Muscle layer of colon (tissue), 2 donors: ENCODE results near the gene TMEM151A.

Source experiments
- H3K27ac ChIP-seq: one replicate; pipeline ENCODE4 v1.7.0; 2013; ENCODE audit warnings: low read depth, mild to moderate bottlenecking, low read length, moderate library complexity
- H3K27me3 ChIP-seq, 2 donors: one replicate each; pipeline ENCODE4 v1.7.0; 2013; ENCODE audit warnings: low read length in 2 of 2, mild to moderate bottlenecking in 2 of 2; ENCODE audit not compliant: insufficient read depth in 2 of 2, control insufficient read depth in 1 of 2
- H3K36me3 ChIP-seq: one replicate; pipeline ENCODE4 v1.7.0; 2013; ENCODE audit warnings: mild to moderate bottlenecking, low read length; ENCODE audit not compliant: insufficient read depth
- H3K4me1 ChIP-seq: one replicate; pipeline ENCODE4 v1.7.0; 2013; ENCODE audit warnings: mild to moderate bottlenecking, low read length; ENCODE audit not compliant: insufficient read depth
- H3K4me3 ChIP-seq, 2 donors: one replicate each; pipeline ENCODE4 v1.7.0; 2013; ENCODE audit warnings: low read length in 2 of 2, low read depth in 1 of 2, mild to moderate bottlenecking in 1 of 2, moderate library complexity in 1 of 2
- H3K9ac ChIP-seq: one replicate; pipeline ENCODE4 v1.7.0; 2013; ENCODE audit warnings: low read length
- H3K9me3 ChIP-seq: one replicate; pipeline ENCODE4 v1.7.0; 2013; ENCODE audit warnings: mild to moderate bottlenecking, low read length
- donor health status: abdominal sarcoma.
- donor health status: Adenocarcinoma of cecum.

TMEM151A gene

GRCh38 chr11:66287211-66287888 is 4.3 kb upstream of the TMEM151A start:
- Histone ChIP-seq H3K4me1 (peaks cover 26% of the 10 kb centered on the region), H3K36me3 (peaks cover 7% of the 10 kb centered on the region), H3K4me3 (no peak overlapping the region), H3K27me3 (peaks cover 7 to 14% of the 10 kb centered on the region in 2 donors), H3K9me3 (no peaks in the 10 kb centered on the region), H3K27ac (no peak overlapping the region), H3K9ac (no peak overlapping the region)

GRCh38 chr11:66287889-66288670 is 3.6 kb upstream of the TMEM151A start:
- Histone ChIP-seq H3K9me3 (no peaks in the 10 kb centered on the region), H3K4me1 (peaks cover 20% of the 10 kb centered on the region), H3K9ac (peak overlapping the region; percentile 89), H3K4me3 (peak overlapping the region; percentile 81 to 95), H3K27me3 (peaks cover 15 to 22% of the 10 kb centered on the region in 2 donors), H3K36me3 (peaks cover 7% of the 10 kb centered on the region), H3K27ac (peak overlapping the region; percentile 90)

- no peaks in the 10 kb centered on the region for H3K9me3 ChIP-seq
- peaks cover 7% of the 10 kb centered on the region for H3K36me3 ChIP-seq
- peak within 1 kb of the TSS; percentile 89 for H3K9ac ChIP-seq
- peaks cover 19% of the 10 kb centered on the region for H3K4me1 ChIP-seq
- peak within 1 kb of the TSS; percentile 90 for H3K27ac ChIP-seq
- peaks cover 18 to 26% of the 10 kb centered on the region in 2 donors for H3K27me3 ChIP-seq
- H3K4me3 ChIP-seq = peak within 1 kb of the TSS; percentile 81 to 95
These were observed 2.8 kb upstream of the TMEM151A start, which contains the start of gene YIF1A for GRCh38 chr11:66288671-66289547. Gene YIF1A, minus strand, starts transcription at chr11:66289143. Its CDS starts 158 bp downstream, at chr11:66288985.

GRCh38 chr11:66289548-66290329 is 2.0 kb upstream of the TMEM151A start:
- H3K36me3 ChIP-seq = peaks cover under 1% of the 10 kb centered on the region
- peak overlapping the region; percentile 81 to 95 for H3K4me3 ChIP-seq
- H3K9ac ChIP-seq = no peak overlapping the region
- peaks cover 19% of the 10 kb centered on the region for H3K4me1 ChIP-seq
- H3K27me3 ChIP-seq = peaks cover 18 to 34% of the 10 kb centered on the region in 2 donors
- H3K9me3 ChIP-seq = no peaks in the 10 kb centered on the region
- peak overlapping the region; percentile 90 for H3K27ac ChIP-seq

GRCh38 chr11:66290330-66290621 is 1.4 kb upstream of the TMEM151A start:
- peaks cover 19% of the 10 kb centered on the region for H3K4me1 ChIP-seq
- peaks cover 18 to 35% of the 10 kb centered on the region in 2 donors for H3K27me3 ChIP-seq
- H3K27ac ChIP-seq = no peak overlapping the region
- H3K9me3 ChIP-seq = no peaks in the 10 kb centered on the region
- H3K36me3 ChIP-seq = no peaks in the 10 kb centered on the region
- H3K4me3 ChIP-seq = no peak overlapping the region
- H3K9ac ChIP-seq = no peak overlapping the region

GRCh38 chr11:66291303-66291705 is 390 bp upstream of the TMEM151A start:
- Histone ChIP-seq H3K9ac (no peak overlapping the region), H3K9me3 (no peaks in the 10 kb centered on the region), H3K4me1 (peaks cover 19% of the 10 kb centered on the region), H3K4me3 (no peak overlapping the region), H3K36me3 (no peaks in the 10 kb centered on the region), H3K27ac (no peak overlapping the region), H3K27me3 (peaks cover 18 to 37% of the 10 kb centered on the region in 2 donors)

- Histone ChIP-seq H3K4me1 (peaks cover 10% of the 10 kb centered on the region), H3K9me3 (no peaks in the 10 kb centered on the region), H3K27me3 (peaks cover 18 to 43% of the 10 kb centered on the region in 2 donors), H3K4me3 (no peak overlapping the region), H3K36me3 (no peaks in the 10 kb centered on the region), H3K9ac (no peak overlapping the region), H3K27ac (no peak overlapping the region)
These were observed 1.0 kb downstream of the TMEM151A start for GRCh38 chr11:66292543-66293332.

GRCh38 chr11:66293352-66293751 is 1.7 kb downstream of the TMEM151A start:
- Histone ChIP-seq H3K27ac (no peak overlapping the region), H3K4me3 (no peak overlapping the region)

GRCh38 chr11:66293777-66294625 is 2.3 kb downstream of the TMEM151A start:
- H3K27ac ChIP-seq = no peak overlapping the region
- H3K4me3 ChIP-seq = no peak overlapping the region
- H3K36me3 ChIP-seq = no peaks in the 10 kb centered on the region
- peaks cover 5% of the 10 kb centered on the region for H3K4me1 ChIP-seq
- H3K27me3 ChIP-seq = peaks cover 18 to 43% of the 10 kb centered on the region in 2 donors
- no peaks in the 10 kb centered on the region for H3K9me3 ChIP-seq
- H3K9ac ChIP-seq = no peak overlapping the region

More at GRCh38 chr11:66293352-66293751, 1.7 kb downstream of the TMEM151A start:
- Histone ChIP-seq H3K27me3 (peaks cover 18 to 43% of the 10 kb centered on the region in 2 donors), H3K9me3 (no peaks in the 10 kb centered on the region), H3K9ac (no peak overlapping the region), H3K4me1 (peaks cover 5% of the 10 kb centered on the region), H3K36me3 (no peaks in the 10 kb centered on the region)
